Activated CD4-positive, alpha-beta T cell treated with anti-CD3 and anti-CD28 coated beads, Interleukin-2, amount 10 ng/mL, durations not matched to agents 24 days and 14 days (primary cell): ENCODE measurements around the gene CNGA3. TPM values are rescaled to one million over a fixed set of nuclear protein-coding genes. Genes with fewer than 3 reads are reported as not detected.
"Not testable (repeated sequence)": the region's sequence is repeated elsewhere in the genome, so short reads cannot be mapped to it uniquely, and the experiment has no call there.

Source experiments
- DNase-seq: peaks from one replicate; pipeline ENCODE4 v3.0.0; 2022
- H3K27ac Mint-ChIP-seq: one replicate; pipeline ENCODE4 v1.8.0; 2022; ENCODE audit warnings: mild to moderate bottlenecking, mixed read lengths
- H3K27me3 Mint-ChIP-seq: one replicate; pipeline ENCODE4 v1.8.0; 2022; ENCODE audit warnings: mixed read lengths
- H3K36me3 Mint-ChIP-seq: one replicate; pipeline ENCODE4 v1.8.0; 2022; ENCODE audit warnings: low read depth, mild to moderate bottlenecking, mixed read lengths
- H3K4me1 Mint-ChIP-seq: one replicate; pipeline ENCODE4 v1.8.0; 2021; ENCODE audit warnings: mixed read lengths
- H3K4me3 Mint-ChIP-seq: one replicate; pipeline ENCODE4 v1.8.0; 2022; ENCODE audit warnings: mild to moderate bottlenecking, moderate library complexity, mixed read lengths
- H3K9me3 Mint-ChIP-seq: one replicate; pipeline ENCODE4 v1.8.0; 2021; ENCODE audit warnings: mixed read lengths
- intact Hi-C: fragments of 100-400 bp; cut with micrococcal nuclease; formaldehyde crosslinking; loops from one replicate; pipeline ENCODE4 v1.15.1; 2023
- total RNA-seq: library from RNA; stranded (reverse); gene quantifications from 2 replicates; pipeline ENCODE4 v1.2.3, GENCODE V29; 2022

The CNGA3 gene
- total RNA-seq, 1 donor from 2014 or later, result not detected

GRCh38 chr2:98311771-98312545 lies 34.3 kb upstream of the CNGA3 start:
- no peaks in the 10 kb centered on the region for H3K9me3 Mint-ChIP-seq
- DNase-seq, result no peak
- no peaks in the 10 kb centered on the region for H3K4me1 Mint-ChIP-seq
- no peaks in the 10 kb centered on the region for H3K36me3 Mint-ChIP-seq
- intact Hi-C loops, result no loop called here
- H3K27ac Mint-ChIP-seq, result no peak overlapping the region
- peaks cover 17% of the 10 kb centered on the region for H3K27me3 Mint-ChIP-seq
- no peak overlapping the region for H3K4me3 Mint-ChIP-seq

- no peak for DNase-seq
- peaks cover 14% of the 10 kb centered on the region for H3K27me3 Mint-ChIP-seq
- no peak overlapping the region for H3K4me3 Mint-ChIP-seq
- no peak overlapping the region for H3K27ac Mint-ChIP-seq
- intact Hi-C loops, result no loop called here
- no peaks in the 10 kb centered on the region for H3K36me3 Mint-ChIP-seq
- peaks cover 3% of the 10 kb centered on the region for H3K9me3 Mint-ChIP-seq
- no peaks in the 10 kb centered on the region for H3K4me1 Mint-ChIP-seq
Measured at GRCh38 chr2:98313492-98314250, 32.6 kb upstream of the CNGA3 start.

GRCh38 chr2:98314251-98314650 lies 32.0 kb upstream of the CNGA3 start:
- intact Hi-C loops, result no loop called here
- no peak overlapping the region for H3K4me3 Mint-ChIP-seq
- peaks cover 3% of the 10 kb centered on the region for H3K9me3 Mint-ChIP-seq
- DNase-seq, result no peak
- no peaks in the 10 kb centered on the region for H3K36me3 Mint-ChIP-seq
- no peaks in the 10 kb centered on the region for H3K4me1 Mint-ChIP-seq
- no peak overlapping the region for H3K27ac Mint-ChIP-seq
- peaks cover 16% of the 10 kb centered on the region for H3K27me3 Mint-ChIP-seq

GRCh38 chr2:98315957-98316356 lies 30.3 kb upstream of the CNGA3 start:
- Mint-ChIP-seq H3K4me3 (no peak overlapping the region), H3K36me3 (no peaks in the 10 kb centered on the region), H3K4me1 (no peaks in the 10 kb centered on the region), H3K9me3 (peaks cover 9% of the 10 kb centered on the region), H3K27me3 (peaks cover 12% of the 10 kb centered on the region), H3K27ac (no peak overlapping the region)
- no peak for DNase-seq
- intact Hi-C loops, result no loop called here

- H3K4me3 Mint-ChIP-seq, result no peak overlapping the region
- peaks cover 16% of the 10 kb centered on the region for H3K9me3 Mint-ChIP-seq
- intact Hi-C loops, result no loop called here
- H3K36me3 Mint-ChIP-seq, result no peaks in the 10 kb centered on the region
- peaks cover 16% of the 10 kb centered on the region for H3K27me3 Mint-ChIP-seq
- no peak for DNase-seq
- no peaks in the 10 kb centered on the region for H3K4me1 Mint-ChIP-seq
- H3K27ac Mint-ChIP-seq, result no peak overlapping the region
Measured at GRCh38 chr2:98317214-98317613, 29.0 kb upstream of the CNGA3 start.

- intact Hi-C loops, DNase-seq, H3K27ac Mint-ChIP-seq, H3K4me3 Mint-ChIP-seq, H3K36me3 Mint-ChIP-seq, H3K4me1 Mint-ChIP-seq: not testable (repeated sequence)
- Mint-ChIP-seq H3K27me3 (peaks cover 18% of the 10 kb centered on the region), H3K9me3 (peaks cover 30% of the 10 kb centered on the region)
Measured at GRCh38 chr2:98320171-98320570, 26.1 kb upstream of the CNGA3 start.

- intact Hi-C loops, result no loop called here
- Mint-ChIP-seq H3K4me3 (no peak overlapping the region), H3K27me3 (peaks cover 21% of the 10 kb centered on the region), H3K27ac (no peak overlapping the region), H3K9me3 (peaks cover 27% of the 10 kb centered on the region), H3K4me1 (no peaks in the 10 kb centered on the region), H3K36me3 (no peaks in the 10 kb centered on the region)
- no peak for DNase-seq
Measured at GRCh38 chr2:98324181-98324580, 22.1 kb upstream of the CNGA3 start.

- DNase-seq, result no peak
- Mint-ChIP-seq H3K27me3 (peaks cover 17% of the 10 kb centered on the region), H3K4me3 (no peak overlapping the region), H3K36me3 (no peaks in the 10 kb centered on the region), H3K9me3 (peaks cover 13% of the 10 kb centered on the region), H3K4me1 (no peaks in the 10 kb centered on the region), H3K27ac (no peak overlapping the region)
- intact Hi-C loops, result no loop called here
Measured at GRCh38 chr2:98327776-98328175, 18.5 kb upstream of the CNGA3 start.

- H3K27ac Mint-ChIP-seq, result no peak overlapping the region
- no peaks in the 10 kb centered on the region for H3K4me1 Mint-ChIP-seq
- H3K4me3 Mint-ChIP-seq, result no peak overlapping the region
- DNase-seq, result no peak
- peaks cover 17% of the 10 kb centered on the region for H3K27me3 Mint-ChIP-seq
- H3K9me3 Mint-ChIP-seq, result peaks cover 5% of the 10 kb centered on the region
- intact Hi-C loops, result no loop called here
- H3K36me3 Mint-ChIP-seq, result no peaks in the 10 kb centered on the region
Measured at GRCh38 chr2:98329549-98329948, 16.7 kb upstream of the CNGA3 start.

- no peaks in the 10 kb centered on the region for H3K4me1 Mint-ChIP-seq
- no peak overlapping the region for H3K27ac Mint-ChIP-seq
- no peaks in the 10 kb centered on the region for H3K36me3 Mint-ChIP-seq
- H3K4me3 Mint-ChIP-seq, result no peak overlapping the region
- no peaks in the 10 kb centered on the region for H3K9me3 Mint-ChIP-seq
- intact Hi-C loops, result no loop called here
- H3K27me3 Mint-ChIP-seq, result peaks cover 10% of the 10 kb centered on the region
- no peak for DNase-seq
Measured at GRCh38 chr2:98332989-98333388, 13.3 kb upstream of the CNGA3 start.

GRCh38 chr2:98333922-98334321 lies 12.3 kb upstream of the CNGA3 start:
- Mint-ChIP-seq H3K4me3 (no peak overlapping the region), H3K4me1 (no peaks in the 10 kb centered on the region), H3K27ac (no peak overlapping the region), H3K9me3 (no peaks in the 10 kb centered on the region), H3K27me3 (peaks cover 8% of the 10 kb centered on the region), H3K36me3 (no peaks in the 10 kb centered on the region)
- DNase-seq, result no peak
- intact Hi-C loops, result no loop called here

- DNase-seq, result no peak
- no peaks in the 10 kb centered on the region for H3K9me3 Mint-ChIP-seq
- no peak overlapping the region for H3K27ac Mint-ChIP-seq
- intact Hi-C loops, result no loop called here
- no peaks in the 10 kb centered on the region for H3K36me3 Mint-ChIP-seq
- no peaks in the 10 kb centered on the region for H3K4me1 Mint-ChIP-seq
- H3K4me3 Mint-ChIP-seq, result no peak overlapping the region
- H3K27me3 Mint-ChIP-seq, result peaks cover 6% of the 10 kb centered on the region
Measured at GRCh38 chr2:98334439-98335078, 11.7 kb upstream of the CNGA3 start.

GRCh38 chr2:98335271-98335670 lies 11.0 kb upstream of the CNGA3 start:
- no peak overlapping the region for H3K4me3 Mint-ChIP-seq
- H3K27ac Mint-ChIP-seq, result no peak overlapping the region
- intact Hi-C loops, result no loop called here
- DNase-seq, result no peak
- peaks cover 6% of the 10 kb centered on the region for H3K27me3 Mint-ChIP-seq
- no peaks in the 10 kb centered on the region for H3K9me3 Mint-ChIP-seq
- H3K4me1 Mint-ChIP-seq, result no peaks in the 10 kb centered on the region
- H3K36me3 Mint-ChIP-seq, result no peaks in the 10 kb centered on the region

- Mint-ChIP-seq H3K4me1 (no peaks in the 10 kb centered on the region), H3K27me3 (peaks cover 30% of the 10 kb centered on the region), H3K4me3 (no peak overlapping the region), H3K36me3 (no peaks in the 10 kb centered on the region), H3K9me3 (peaks cover 4% of the 10 kb centered on the region), H3K27ac (no peak overlapping the region)
- DNase-seq, result no peak
- intact Hi-C loops, result no loop called here
Measured at GRCh38 chr2:98341241-98341640, 5.0 kb upstream of the CNGA3 start.
